OCI-M2 (cell line): Measurements from ENCODE around the gene PANX2.

ENCODE experiments used
- DNase-seq: peaks from one replicate; lab custom pipeline; 2025; ENCODE audit not compliant: unreplicated experiment; lab: John Stamatoyannopoulos, UW

PANX2 gene

DNA sequence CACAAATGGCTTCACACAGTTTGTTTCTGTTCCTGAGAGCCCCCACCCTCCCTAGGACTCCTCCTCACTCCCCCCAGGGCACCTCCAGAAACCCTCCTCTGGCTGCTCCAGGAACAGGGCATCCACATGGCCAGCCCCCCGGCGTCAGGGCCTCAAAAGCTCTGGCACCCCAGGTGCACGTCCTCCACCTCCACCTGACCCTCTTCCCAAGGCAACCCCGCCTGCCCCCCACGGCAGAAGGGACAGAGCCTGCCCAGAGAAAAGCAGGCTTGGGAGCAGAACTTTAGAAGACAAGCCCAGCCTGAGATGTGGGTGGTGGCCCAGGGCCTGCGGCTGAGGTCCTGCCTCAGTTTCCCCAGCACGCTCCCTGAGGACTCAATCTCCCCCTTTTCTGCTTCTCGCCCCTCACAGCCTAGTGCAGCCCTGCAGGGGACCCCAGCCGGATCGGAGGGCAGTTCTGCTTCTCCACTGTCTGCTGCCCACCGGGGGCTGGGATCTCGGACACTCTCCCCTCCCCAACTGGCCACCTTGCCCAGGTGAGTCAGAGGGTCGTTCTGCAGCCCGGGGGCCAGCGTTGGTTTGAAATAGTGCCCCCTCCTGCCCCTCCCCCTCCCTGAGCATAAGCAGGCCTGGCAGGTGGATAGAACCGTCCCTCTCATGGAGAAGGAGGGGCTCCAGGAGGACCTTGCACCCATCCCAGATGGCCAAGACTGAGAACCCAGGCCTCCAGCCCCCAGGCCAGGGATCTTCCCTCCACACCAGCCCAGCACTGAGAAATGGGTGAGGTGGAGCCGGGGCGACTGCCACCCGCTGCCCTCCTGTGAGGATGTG, 12.8 kb downstream of the PANX2 start:
- no peak for DNase-seq

DNA sequence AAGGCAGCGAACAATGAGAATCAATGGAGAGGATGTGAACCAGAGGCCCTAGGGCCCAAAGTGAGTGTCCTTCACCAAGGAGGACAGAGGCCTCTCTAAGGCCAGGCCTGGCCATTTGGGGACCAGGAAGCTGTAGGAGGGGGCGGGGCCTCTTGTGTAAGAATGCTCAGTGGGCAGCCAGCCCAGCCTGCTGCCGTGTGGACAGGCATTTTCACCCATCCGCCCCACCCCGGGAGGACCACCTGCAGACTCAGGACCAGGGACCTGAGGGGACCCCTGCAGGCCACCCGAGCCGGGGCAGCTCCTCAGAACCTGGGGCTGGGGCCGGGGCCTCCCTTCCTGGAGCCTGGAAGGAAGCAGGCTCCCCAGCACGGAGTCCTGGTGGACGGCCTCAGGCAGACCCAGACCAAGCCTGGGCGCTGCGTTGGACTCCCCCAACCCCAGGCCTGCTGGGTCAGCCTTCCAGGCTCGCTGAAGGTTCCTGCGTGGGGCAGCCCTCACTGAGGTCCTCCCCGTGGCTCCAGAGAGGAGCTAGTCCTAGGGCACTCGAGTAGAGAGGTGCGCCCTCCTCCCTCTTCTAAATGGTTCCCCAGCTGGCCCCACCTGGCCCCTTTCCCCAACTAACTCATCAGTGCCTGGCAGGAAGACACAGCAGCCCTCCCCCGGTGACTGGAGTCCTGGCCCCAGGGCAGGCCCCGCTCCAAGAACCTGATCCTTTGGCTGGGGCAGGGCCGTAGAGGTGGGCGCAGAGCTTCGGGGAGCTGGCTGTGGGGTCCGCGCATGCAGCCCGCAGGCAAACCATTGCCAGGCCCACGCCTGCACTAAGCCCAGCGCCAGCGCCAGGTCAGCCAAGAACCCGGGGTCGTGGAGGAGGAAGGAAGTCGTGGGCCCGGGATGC, 13.7 kb downstream of the PANX2 start:
- DNase-seq, result no peak

DNA sequence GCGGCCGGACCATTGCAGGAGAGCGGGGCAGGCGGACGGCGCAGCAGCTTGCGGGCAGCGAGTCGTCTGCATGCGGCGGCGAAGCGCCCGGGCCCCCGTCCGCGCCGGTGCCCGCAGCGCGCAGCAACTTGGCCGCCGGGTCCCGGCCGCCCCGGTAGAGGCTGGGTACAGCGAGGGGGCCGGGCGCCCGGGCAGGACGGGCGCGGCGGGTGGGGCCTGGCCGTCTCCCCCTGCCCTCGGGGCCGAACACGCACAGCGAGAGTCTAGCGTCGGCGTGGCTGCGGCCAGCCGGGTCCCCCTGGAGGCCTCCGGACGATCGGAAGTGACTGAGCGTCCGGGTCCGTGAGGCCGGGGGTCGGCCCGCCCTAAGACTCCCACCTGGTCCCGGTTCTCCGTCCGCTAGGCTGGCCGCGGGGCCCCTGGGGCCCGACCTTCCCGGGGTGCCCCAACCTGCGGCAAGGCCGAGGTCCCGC, 14.4 kb downstream of the PANX2 start:
- no peak for DNase-seq

DNA sequence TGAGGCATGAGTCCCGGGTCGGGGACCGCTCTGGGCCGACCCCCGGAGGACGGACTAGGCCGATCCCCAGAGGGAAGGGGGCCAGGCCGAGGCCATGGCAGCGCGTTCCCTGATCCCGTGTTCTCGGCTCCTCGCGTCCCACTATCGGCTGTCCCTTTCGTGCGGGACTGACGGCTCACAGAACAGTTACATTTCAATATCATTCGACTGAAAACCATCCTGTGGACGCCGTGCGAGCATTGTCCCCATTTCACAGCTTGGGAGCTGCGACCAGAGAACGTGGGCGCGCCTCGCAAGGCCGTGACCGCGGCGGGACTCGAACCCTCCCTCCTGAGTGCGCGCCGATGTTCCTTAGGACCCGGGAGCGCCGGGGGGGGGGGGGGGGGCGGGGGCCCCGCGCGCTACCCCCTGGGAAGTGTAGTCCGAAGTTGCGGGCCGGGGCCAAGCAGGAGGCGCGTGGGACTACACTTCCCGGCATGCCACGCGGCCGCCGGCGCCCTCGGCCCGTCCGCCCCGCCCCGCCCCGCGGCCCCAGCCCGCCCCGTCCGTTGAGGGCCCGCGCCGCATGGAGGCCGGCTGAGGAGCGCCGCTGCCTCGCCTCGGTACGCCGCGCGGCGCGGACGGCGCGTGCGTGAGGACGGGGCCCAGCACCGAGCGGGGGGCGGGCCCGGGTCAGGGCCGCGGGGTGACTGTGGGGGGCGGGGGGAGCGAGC, 15.0 kb downstream of the PANX2 start, which contains the start of gene TRABD:
TSS of gene TRABD (plus strand) at position 539 of the 713 bp plus-strand sequence. CDS start 7,148 bp downstream, outside the sequence.
- DNase-seq, result no peak

DNA sequence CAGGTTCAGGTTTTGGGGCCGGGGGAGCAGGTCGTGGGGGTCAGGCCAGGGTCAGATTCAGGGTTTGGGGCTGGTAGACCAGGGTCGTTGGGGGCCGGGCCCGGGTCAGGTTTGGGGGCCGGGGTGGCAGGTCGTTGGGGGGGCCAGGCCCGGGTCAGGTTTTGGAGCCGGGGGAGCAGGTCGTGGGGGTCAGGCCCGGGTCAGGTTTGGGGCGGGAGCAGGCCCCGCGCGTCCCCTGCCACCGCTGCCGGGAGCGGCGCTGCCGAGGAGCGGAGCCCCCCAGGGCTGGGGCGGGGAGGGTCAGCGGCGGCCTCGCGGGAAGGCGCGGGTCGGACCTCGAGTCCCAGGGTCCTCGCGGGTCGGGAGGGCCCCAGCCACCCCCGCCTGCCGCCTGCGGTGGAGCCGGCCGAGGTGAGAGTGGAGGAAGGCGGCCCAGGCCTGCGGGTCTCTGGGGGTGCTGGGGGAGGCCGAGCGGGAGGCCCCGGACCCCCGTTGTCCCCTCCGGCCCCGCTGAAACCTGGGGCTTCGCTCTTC, 15.7 kb downstream of the PANX2 start:
- DNase-seq, result no peak

DNA sequence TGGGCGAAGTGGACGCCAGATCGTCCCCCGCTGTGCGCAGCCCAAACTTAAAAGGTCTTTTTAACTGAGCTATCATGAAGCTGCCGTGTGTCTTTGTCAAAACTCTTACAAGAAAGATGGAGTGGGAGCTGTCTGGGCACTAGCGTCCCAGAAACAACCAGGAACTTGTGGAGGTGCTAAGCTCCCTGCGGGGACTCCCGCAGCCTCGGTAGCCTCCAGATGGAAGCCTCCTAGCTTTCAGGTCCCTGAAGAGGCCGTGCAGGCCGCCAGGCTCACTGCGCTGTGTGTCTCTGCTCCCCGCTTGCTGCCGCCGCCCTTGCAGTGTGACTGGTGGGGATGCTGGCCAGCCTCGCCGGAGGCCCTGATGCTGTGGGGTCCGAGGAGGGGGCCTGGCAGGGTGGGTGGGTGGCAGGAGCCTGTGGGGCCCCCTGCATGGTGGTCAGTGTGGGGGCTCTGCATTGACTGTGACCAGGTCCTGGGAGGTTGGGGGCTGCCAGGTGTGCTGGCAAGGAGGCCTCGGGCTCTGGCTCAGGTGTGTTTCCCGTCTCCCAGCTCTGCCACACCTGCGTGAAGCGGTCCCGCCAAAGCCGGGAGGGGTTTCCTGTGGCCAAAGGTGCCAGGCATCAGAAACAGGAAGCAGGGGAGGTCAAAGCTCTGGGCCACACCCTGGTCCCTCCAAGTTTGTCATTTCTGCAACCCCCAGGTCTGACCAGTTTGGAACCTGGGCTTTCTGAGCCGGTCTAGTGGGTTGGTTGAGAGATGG, 16.4 kb downstream of the PANX2 start:
- no peak for DNase-seq

DNA sequence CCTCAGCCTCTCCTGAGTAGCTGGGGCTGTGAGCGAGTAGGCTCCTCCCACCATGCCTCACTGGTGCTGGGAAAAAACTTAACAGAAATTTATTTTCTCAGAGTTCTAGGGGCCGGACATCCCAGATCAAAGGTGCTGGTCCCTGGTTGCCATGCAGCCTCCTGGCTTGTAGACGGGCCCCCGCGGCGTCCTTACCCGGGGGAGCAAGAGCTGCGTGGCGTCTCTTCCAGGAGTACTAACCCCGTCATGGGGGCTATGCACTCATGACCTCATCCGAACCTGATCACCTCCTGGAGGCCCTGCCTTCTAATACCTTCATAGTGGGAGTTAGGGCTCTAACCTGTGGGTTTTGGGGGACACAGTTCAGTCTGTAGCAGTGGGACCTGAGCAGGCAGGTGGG, 17.8 kb downstream of the PANX2 start:
- no peak for DNase-seq

DNA sequence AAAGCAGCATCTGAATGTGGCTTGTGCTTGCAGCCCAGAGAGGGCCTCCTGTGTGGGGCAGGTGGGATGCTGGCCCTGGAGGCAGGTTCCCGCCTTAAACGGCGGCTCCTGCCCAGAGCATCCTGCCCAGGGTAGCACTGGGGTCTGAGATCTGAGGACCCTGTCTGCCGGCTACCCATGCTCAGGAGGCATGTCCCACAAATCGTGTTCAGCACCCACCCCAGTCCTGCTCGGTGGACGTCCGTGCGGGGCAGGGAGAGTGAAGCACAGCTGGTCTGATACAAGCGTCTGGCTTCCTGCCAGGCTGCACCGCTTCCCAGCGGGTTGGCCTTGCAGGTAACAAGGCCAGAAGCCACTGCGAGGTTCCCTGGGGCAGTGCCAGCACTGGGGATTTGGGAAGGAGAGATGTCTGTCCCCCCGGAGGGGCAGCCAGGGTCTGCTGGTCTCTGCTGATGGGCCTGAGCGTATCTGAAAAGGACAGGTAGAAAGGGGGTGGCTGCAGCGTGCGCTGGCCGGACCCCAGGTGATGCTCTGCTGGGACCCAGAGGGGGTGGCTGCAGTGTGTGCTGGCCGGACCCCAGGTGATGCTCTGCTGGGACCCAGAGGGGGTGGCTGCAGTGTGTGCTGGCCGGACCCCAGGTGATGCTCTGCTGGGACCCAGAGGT, 18.8 kb downstream of the PANX2 start:
- DNase-seq, result no peak

DNA sequence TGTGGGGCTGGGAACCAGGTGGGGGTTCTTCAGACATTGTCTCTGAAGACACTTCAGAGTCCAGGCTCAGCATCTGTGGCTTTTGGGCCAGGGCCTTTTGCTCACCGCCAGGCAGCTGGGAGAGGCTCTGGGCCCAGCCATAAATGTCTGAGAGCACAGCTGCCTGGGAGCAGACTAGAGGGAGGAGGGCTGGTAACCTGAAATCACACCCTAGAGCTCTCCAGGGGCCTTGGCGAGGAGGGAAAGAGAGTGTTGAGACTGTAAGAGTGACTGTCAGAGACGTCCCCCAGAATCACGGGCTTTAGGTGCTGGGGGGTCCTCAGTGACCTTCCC, 19.3 kb downstream of the PANX2 start:
- no peak for DNase-seq

DNA sequence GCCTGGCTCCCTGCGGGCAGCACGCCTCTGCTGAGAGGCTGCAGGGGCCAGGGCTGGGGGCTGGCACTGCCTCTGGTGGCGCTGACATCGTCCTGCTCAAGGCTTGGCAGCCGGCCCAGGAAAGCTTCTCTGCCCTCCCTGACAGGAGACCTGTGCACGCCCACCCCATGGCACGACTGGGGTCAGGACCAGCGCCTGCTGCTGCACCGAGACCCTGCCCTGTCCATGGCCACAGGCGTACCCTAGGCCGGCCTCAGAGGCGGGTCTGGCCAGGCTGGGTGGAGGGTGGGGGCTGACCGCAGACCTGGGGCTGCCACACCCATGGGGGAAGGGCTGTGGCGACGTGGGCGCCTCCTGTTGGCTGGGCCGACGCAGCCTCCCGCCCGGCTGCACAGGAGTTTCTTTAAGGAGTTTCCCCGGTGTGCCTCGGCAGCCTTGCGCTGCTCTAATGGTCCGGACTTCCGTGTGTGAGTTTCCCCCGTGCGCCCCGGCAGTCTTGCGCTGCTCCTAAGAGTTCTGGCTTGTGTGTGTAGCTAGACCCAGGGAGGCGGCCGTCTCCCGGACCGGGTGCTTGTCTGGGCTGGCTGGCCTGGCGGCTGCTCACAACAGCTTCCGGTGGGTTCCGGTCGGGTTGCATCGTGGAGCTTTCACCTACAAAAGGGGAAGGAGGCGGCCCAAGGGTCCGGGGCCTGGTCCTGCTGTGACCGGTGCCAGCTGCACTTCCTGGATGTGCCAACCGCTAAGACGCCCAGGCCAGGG, 19.8 kb downstream of the PANX2 start:
- no peak for DNase-seq

DNA sequence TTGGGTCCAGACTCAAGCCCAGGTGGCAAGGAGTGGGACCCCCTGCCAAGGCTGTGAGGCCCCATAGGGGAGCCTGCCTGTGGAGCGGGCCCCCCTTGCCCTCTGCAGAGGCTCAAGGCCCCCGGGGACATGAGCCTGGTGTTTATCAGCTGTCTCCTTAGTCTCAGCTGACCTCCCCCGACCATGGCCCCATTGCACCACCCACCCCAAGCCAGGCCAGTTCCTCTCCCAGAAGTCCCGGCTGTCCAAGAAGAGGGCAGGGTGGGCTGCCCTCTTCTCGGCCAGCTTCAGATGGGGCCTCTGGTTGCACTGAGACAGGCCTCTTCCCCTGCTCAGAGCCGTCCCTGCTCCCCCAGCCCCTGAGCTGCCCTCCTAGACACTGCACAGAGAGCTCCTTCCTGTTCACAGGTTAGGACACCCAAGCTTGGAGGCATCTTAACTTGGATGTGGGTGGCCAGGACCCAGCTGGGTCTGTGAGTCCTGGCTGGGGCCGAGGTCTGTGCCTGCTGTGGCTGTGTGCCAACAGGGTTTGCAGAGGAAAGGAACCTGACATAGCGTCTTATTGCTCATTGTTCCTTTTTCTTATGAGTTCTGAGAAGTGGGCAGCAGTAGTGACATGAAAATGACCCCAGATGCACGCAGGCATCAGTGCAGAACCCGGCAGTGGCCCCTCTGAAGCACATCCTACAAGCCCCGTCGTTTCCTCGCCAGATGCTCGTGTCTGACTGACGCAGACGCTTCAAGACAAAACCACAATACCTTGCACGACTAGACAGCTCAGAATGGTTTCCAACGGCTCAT, 20.6 kb downstream of the PANX2 start:
- DNase-seq, result no peak

DNA sequence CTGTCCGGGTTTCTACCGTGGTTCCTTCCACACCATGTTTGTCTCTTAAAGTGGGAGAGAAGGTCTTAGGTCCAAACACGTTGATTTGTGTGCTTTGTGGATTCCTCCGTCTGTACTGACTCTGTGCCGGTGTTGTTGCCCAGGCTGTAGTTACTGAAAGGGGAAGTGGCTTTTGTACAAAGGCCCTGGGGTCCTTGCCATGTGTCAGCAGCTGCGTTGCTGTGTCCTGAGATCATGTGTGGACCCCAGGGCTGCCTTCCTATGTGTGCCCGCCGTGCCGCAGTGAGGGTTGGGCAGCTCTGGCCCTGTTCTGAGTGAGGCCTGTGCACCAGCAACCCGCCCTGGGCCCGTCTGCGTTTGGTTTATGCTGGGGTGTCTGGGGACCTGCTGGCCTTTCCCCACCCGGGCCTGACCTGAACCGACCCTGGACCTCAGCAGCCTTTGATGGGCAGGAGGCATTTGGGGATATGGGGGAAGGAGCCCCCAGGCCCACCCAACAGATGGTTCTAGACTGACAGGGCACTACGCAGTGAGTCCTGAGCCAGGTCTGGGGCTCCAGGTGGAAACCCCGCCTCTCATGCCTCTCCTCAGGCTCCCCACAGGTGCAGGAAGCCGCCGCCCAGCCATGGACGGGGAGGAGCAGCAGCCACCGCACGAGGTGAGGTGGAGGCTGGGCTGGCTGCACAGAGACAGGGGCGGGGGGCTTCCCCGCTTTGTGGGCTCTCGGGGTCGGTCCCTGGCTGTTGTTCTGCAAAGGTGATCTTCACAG, 22.1 kb downstream of the PANX2 start:
- no peak for DNase-seq

DNA sequence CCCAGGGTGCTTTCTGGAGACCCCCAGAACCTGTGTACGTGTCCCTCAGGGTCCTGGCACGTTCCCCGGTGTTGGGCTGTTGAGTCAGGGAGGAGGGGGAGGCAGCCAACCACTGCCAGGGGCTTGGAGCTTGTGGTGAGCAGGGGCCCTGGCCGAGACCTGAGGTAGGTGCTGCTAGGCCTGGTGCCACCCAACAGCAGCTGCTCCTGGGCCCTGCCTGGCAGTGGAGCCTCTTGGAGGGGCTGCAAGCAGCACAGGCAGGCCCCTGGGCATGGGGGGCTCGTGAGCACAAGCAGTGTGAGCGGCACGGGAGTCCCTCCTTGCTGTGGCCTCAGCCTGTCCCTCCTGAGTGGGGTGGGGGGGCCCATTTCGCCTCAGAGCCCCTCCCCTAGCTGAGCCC, 23.1 kb downstream of the PANX2 start:
- no peak for DNase-seq

DNA sequence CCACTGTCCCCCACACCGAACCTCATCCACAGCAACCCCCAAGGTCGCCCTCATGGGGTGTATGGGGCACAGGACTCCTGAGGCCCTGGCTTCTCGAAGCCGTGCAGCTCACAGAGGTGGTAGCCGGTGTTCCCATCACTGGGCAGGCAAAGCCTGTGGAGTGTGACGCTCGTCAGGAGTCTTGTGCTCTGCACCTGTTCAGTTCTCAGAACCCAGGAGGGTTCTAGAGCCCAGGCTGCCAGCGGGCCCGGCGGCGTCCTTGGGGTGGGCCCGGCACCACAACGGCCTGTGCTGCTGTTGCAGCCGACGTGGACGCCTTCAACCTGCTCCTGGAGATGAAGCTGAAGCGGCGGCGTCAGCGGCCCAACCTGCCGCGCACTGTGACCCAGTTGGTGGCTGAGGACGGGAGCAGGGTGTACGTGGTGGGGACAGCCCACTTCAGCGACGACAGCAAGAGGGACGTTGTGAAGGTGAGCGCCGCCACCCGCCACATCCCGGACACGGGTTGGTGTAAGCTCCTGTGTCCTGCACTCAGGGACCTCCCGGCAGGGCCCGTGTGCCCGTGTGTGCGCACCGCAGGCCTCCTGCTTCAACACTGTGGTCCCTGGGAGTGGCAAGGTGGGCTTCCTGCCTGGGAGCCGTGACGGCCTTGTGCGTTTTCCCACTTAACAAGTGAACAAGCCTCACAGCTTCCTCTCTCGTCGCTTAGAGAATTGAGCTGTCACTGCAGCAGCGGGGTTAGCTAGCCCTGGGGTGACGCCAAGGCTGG, 23.7 kb downstream of the PANX2 start:
- DNase-seq, result no peak

DNA sequence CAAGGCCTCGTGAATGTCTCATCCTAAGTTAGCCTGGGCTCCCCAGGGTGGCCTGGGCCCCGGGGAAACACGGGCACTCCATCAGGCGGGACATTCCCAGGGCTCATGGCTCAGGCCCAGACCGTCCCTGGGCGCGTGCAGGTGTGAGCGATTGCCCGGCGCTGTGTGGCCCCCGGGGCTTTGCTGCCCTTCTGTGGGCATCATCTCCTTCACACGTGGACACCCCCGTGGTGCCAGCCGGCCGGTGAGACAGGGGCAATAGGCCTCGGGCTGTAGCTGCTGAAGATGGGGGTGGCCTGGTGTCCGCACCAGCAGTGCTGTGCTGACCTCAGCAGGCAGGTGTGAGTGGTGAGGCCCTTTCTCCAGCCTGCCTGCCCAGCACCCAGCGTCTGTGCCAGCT, 25.7 kb downstream of the PANX2 start:
- no peak for DNase-seq

DNA sequence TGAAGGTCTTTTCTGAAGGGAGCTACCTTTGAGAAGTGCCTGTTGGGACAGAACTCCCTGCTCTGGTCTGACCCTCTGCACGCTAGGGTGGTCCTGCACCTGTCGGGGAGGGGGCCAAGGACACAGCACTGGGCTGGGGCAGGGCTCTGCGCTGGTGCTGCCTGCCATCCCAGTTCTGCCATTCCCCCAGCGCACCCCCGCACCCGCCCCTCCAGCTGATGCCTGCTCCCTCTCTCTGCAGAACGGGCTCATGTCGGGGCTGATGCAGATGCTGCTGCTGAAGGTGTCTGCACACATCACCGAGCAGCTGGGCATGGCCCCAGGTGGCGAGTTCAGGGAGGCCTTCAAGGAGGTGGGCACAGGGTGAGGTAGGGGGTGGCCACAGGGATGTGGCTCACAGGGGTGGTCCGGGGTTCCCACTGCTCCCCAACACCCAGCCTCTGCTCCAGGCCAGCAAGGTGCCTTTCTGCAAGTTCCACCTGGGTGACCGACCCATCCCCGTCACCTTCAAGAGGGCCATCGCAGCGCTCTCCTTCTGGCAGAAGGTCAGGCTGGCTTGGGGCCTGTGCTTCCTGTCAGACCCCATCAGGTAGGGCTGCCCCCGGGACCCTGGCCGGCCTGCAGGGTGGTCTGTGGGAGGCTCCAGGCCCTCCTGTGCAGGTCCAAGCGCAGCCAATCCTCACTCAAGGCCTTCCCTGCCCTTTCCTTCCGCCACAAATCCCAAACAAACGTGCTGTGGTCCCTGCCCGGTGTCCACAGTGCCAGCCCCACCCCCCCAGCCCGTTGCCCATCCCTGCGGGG, 26.7 kb downstream of the PANX2 start:
- no peak for DNase-seq
